DND-41 (cell line): ENCODE measurements around the gene CCNY.

Experiments
- ATAC-seq: fragments of 200-7000 bp; cut with Tn5 transposase; 3 replicates; pipeline ENCODE4 v1.9.1; 2021; ENCODE audit warnings: low read depth; ENCODE audit not compliant: insufficient read depth
- DNase-seq: peaks from one replicate; pipeline ENCODE4 v3.0.0-alpha.2; 2020
- H2AFZ ChIP-seq: 2 replicates; pipeline ENCODE4 v1.6.0; 2012; ENCODE audit warnings: low read depth, low read length
- H3K27ac ChIP-seq: 2 replicates; pipeline ENCODE4 v1.5.1; 2012; ENCODE audit warnings: low read length, inconsistent platforms
- H3K27me3 ChIP-seq: fragments of 200-600 bp; sonication (generic); 2 replicates; pipeline ENCODE4 v1.6.0; 2012; ENCODE audit warnings: low read length, mild to moderate bottlenecking, inconsistent platforms; ENCODE audit not compliant: insufficient read depth, poor library complexity
- H3K36me3 ChIP-seq: 2 replicates; pipeline ENCODE4 v1.5.1; 2012; ENCODE audit warnings: low read length, inconsistent platforms; ENCODE audit not compliant: insufficient read depth
- H3K4me1 ChIP-seq: 2 replicates; pipeline ENCODE4 v1.5.1; 2012; ENCODE audit warnings: mild to moderate bottlenecking, low read length; ENCODE audit not compliant: insufficient read depth
- H3K4me2 ChIP-seq: 2 replicates; pipeline ENCODE4 v1.6.0; 2012; ENCODE audit warnings: mild to moderate bottlenecking, moderate library complexity, low read length, inconsistent platforms; ENCODE audit not compliant: insufficient read depth
- H3K4me3 ChIP-seq, 2 experiments: fragments of 200-600 bp in 1 of 2; shearing (Covaris generic) in 1 of 2; 2 replicates each; pipeline ENCODE4 v1.5.1; 2012 to 2016; ENCODE audit warnings: inconsistent platforms in 2 of 2, low read length in 2 of 2, mild to moderate bottlenecking in 2 of 2, low read depth in 1 of 2, moderate library complexity in 1 of 2
- H3K79me2 ChIP-seq: 2 replicates; pipeline ENCODE4 v1.6.0; 2012; ENCODE audit warnings: low read length, inconsistent platforms; ENCODE audit not compliant: insufficient read depth
- H3K9ac ChIP-seq: 2 replicates; pipeline ENCODE4 v1.6.0; 2012; ENCODE audit warnings: low read depth, mild to moderate bottlenecking, inconsistent platforms, low read length, moderate library complexity
- H3K9me3 ChIP-seq: 2 replicates; pipeline ENCODE4 v1.5.1; 2012; ENCODE audit warnings: low read length, moderate library complexity, mild to moderate bottlenecking, inconsistent platforms; ENCODE audit not compliant: insufficient read depth, severe bottlenecking
- H4K20me1 ChIP-seq: 2 replicates; pipeline ENCODE4 v1.6.0; 2012; ENCODE audit warnings: low read length; ENCODE audit not compliant: insufficient read depth
- EZH2 ChIP-seq: IDR thresholded peaks from 3 replicates; pipeline ENCODE4 v1.6.1; 2012; ENCODE audit warnings: borderline replicate concordance, low read depth, mild to moderate bottlenecking, moderate library complexity, low read length, inconsistent platforms; ENCODE audit not compliant: severe bottlenecking
- TF ChIP-seq, protein P1 (sequence below): IDR thresholded peaks from 2 replicates; pipeline ENCODE4 v1.5.1; 2012; ENCODE audit warnings: borderline replicate concordance, low read length, moderate library complexity, mild to moderate bottlenecking; ENCODE audit not compliant: poor library complexity, severe bottlenecking; ENCODE audit errors: extremely low read depth

The CCNY gene

DNA sequence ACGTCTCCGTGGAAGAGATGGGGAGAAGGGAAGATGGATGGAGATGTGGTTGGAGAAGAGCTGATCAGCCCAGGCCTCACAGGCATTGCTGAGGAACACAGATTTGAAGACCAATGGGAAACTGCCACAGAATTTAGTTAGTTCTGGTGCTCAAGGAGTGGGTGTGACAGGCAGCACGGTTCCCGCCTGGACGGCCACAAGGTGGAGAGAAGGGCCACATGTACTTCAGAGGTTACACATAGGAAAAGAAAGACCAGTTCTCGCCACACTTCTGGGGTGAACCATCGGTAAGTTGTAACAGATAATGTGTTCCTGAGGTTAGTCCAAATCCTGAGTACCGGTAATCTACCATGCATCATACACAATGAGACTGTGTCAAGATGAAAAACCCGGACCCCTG lies 239.3 kb downstream of the CCNY start:
- DNase-seq (no peak), ATAC-seq (no peak)
- H3K9me3 ChIP-seq = no peaks in the 10 kb centered on the region
- H4K20me1 ChIP-seq = no peaks in the 10 kb centered on the region
- H3K27me3 ChIP-seq = no peaks in the 10 kb centered on the region
- no peak overlapping the region for H2AFZ ChIP-seq
- peaks cover 6% of the 10 kb centered on the region; the same call in 1 of the 2 replicates for H3K36me3 ChIP-seq
- H3K79me2 ChIP-seq = no peaks in the 10 kb centered on the region
- no peak overlapping the region for H3K9ac ChIP-seq
- no peak for TF ChIP-seq EZH2
- TF ChIP-seq, protein P1, sequence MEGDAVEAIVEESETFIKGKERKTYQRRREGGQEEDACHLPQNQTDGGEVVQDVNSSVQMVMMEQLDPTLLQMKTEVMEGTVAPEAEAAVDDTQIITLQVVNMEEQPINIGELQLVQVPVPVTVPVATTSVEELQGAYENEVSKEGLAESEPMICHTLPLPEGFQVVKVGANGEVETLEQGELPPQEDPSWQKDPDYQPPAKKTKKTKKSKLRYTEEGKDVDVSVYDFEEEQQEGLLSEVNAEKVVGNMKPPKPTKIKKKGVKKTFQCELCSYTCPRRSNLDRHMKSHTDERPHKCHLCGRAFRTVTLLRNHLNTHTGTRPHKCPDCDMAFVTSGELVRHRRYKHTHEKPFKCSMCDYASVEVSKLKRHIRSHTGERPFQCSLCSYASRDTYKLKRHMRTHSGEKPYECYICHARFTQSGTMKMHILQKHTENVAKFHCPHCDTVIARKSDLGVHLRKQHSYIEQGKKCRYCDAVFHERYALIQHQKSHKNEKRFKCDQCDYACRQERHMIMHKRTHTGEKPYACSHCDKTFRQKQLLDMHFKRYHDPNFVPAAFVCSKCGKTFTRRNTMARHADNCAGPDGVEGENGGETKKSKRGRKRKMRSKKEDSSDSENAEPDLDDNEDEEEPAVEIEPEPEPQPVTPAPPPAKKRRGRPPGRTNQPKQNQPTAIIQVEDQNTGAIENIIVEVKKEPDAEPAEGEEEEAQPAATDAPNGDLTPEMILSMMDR = no peak
- no peak overlapping the region for H3K27ac ChIP-seq
- no peaks in the 10 kb centered on the region for H3K4me1 ChIP-seq
- H3K4me2 ChIP-seq = no peak overlapping the region
- H3K4me3 ChIP-seq = no peak overlapping the region

DNA sequence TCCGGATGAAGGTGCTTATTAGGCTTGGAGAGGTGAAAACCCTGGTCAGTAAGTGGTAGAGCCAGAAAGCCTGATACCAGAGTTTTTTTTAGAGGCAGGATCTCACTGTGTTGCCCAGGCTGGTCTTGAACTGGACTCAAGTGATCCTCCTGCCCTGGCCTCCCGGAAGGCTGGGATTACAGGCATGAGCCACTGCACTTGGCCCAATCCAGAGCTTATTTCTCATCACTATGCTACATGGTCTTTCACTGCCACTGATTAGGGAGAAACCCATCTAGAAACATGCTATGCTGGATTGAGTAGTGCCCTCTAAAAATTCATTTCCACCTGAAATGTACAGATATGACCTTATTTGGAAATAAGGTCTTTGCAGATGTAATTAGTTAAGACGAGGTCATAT lies 240.4 kb downstream of the CCNY start:
- Histone ChIP-seq H3K4me1 (no peaks in the 10 kb centered on the region), H3K79me2 (no peaks in the 10 kb centered on the region), H3K9me3 (no peaks in the 10 kb centered on the region), H4K20me1 (no peaks in the 10 kb centered on the region), H2AFZ (no peak overlapping the region), H3K4me2 (no peak overlapping the region), H3K27ac (no peak overlapping the region), H3K4me3 (no peak overlapping the region), H3K36me3 (peaks cover 6% of the 10 kb centered on the region; the same call in 1 of the 2 replicates), H3K9ac (no peak overlapping the region), H3K27me3 (no peaks in the 10 kb centered on the region)
- no peak for TF ChIP-seq EZH2
- TF ChIP-seq, protein P1 = no peak
- ATAC-seq (no peak), DNase-seq (no peak)

DNA sequence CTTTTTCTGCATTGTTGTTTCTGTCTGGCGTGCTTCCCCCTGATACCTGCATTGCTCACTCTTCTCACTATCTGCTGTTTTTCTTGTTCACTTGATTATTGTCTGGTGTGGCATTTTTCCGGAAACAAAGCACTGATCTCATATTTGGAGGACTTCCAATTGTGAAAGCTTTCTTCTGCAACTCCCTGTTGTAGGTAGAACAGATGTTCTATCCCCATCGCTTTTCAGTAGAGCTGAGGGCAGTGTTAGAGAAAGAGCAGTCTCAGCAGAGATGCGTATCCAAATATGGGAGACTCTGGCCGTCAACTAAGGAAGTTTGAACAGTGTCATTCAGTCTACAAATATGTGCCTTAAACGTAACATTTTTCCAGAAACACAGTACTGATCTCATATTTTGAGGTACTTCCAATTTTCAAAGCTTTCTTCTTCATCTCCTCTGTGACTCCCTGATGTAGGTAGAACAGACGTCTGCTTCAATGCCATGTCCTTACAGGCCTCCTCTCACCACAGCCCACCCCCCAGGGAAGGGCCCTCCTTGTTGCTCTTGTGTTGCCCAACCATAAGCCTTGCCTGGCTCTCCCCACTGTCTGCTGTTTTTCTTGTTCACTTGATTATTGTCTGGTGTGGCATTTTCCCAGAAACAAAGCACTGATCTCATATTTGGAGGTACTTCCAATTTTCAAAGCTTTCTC lies 241.8 kb downstream of the CCNY start:
- Histone ChIP-seq H3K4me3 (no peak overlapping the region), H3K36me3 (peaks cover 6% of the 10 kb centered on the region; the same call in 1 of the 2 replicates), H3K9ac (no peak overlapping the region), H2AFZ (no peak overlapping the region), H3K27me3 (no peaks in the 10 kb centered on the region), H3K27ac (no peak overlapping the region), H3K79me2 (no peaks in the 10 kb centered on the region), H3K9me3 (no peaks in the 10 kb centered on the region), H4K20me1 (no peaks in the 10 kb centered on the region), H3K4me1 (no peaks in the 10 kb centered on the region), H3K4me2 (no peak overlapping the region)
- TF ChIP-seq EZH2 = no peak
- TF ChIP-seq, protein P1 = no peak
- DNase-seq (no peak), ATAC-seq (no peak)
